NCI-H2107 (cell line): ENCODE measurements around the gene THSD7B.
"Not testable (repeated sequence)": the region's sequence is repeated elsewhere in the genome, so short reads cannot be mapped to it uniquely, and the experiment has no call there.

ENCODE experiments used
- DNase-seq: peaks from one replicate; lab custom pipeline; 2025; lab: John Stamatoyannopoulos, UW

Gene THSD7B

DNA sequence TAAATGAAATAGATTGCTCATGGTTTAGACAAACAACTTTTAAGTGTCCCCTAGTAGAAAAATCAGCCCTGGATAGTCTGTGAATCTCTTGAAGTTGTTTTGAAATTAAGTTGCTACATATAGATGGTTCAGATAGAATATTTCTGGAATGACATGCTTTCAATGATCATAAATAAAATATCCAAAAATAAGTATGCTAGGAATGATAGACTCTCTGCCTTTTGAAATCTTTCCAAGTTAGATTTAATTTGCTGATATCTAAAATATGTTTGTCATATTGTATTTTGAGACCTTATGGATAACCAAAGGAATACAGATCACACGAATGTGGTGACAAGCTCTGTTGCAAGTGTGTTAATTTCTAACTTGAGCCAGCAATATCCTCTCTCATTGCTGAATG is 488.7 kb downstream of the THSD7B start:
- no peak for DNase-seq

DNA sequence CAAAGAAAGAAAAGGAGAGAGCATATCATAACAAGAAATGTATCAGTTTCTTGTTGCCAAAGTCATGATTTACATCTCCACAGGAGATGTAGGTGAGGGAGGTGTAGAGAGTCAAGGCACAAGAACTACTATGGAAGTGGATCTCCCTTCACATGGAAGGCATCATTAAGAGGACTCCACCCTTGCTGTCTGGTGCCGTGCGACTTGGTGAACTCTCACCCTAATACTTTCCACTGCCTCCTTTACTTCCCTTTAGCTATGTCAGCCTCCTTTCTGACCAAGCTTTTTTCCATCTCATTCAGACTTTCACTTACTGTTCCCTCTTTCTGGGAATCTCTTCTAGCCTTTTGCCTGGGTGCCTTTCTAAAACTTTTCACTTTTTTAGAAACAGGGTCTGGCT is 490.0 kb downstream of the THSD7B start:
- no peak for DNase-seq

GRCh38 chr2:137255990-137256389 is 490.6 kb downstream of the THSD7B start:
- no peak for DNase-seq

GRCh38 chr2:137261881-137262585 is 496.7 kb downstream of the THSD7B start:
- no peak for DNase-seq

DNA sequence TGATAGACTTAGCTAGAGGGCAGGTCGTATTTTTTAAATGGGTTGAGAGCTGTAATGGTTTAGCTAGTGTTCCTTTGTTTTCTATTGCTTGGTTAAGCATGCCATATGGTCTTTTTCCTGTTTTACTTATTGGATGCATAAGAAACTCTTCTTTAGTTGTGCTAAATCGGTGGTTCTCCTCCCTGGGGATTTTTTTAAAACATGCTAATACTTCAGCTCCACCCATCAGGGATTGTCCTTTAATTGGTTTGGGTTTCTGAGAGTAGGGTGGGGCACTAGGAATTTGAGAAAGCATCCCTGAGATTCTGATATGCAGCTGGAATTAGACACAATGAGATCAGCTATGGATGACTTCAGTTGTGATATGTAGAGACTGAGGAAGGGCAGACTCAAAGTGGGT is 497.2 kb downstream of the THSD7B start:
- no peak for DNase-seq

DNA sequence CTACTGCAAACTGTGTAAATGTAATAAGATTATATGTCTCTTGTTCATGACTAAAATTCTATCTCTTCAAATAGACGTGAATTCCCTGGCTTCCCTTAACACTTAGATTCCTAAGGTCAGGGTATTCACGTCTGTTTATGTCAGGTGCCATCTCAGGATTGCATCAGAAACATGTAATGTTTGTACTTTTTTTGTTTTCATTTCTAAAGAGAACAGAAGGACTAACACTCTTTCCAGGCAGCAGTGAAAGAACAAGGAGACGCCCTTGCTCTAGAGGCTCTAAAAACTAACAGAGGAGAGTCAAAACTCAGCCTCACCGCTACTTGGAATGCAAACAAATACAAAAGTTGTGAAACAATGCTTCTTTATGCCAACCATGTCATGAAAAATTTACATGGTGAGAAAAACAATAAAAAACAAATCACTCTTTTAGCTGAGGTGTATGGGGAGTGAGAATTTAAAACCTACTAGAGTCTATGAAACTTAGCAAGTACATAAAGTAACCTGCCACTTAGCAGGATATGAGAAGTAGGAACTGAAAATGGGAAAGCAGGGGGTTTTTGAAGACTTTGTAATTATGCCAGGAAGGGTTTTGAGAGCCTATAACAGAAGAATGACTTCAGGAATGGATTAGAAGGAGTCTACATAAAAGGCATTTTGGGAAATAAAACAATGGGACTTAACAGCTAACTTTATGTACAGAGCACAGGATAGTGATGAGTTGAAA is 522.7 kb downstream of the THSD7B start:
- no peak for DNase-seq

GRCh38 chr2:137291836-137292570 is 526.7 kb downstream of the THSD7B start:
- DNase-seq = no peak

DNA sequence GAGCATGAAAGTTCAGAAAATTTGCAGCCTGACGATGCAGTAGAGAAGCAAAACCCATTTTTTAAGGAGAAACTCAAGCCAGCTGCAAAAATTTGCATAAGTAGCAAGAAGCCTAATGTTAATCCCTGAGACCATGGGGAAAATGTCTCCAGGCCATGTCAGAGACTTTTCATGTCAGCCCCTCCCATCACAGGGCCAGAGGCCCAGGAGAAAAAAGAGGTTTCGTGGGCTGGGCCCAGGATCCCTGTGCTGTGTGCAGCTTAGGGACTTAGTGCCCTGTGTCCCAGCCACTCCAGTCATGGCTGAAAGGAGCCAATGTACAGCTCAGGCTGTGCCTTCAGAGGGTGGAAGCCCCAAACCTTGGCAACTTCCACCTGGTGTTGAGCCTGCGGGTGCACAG is 533.0 kb downstream of the THSD7B start:
- no peak for DNase-seq

- DNase-seq = no peak
Observed at GRCh38 chr2:137300987-137301386, 535.6 kb downstream of the THSD7B start.

DNA sequence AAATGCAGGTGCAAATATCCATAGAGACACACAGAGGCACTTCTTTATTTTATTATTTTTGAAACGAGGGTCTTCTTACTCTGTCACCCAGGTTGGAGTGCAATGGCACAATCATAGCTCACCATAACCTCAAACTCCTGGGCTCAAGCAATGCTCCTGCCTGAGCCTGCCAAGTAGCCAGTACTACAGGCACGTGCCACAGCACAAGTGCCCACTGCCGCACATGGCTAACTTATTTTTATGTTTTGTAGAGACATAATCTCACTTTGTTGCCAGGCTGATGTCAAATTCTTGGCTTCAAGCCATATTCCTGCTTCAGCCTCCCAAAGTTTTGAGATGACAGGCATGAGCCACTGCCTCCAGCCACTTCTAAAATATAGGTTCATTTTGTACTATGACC is 537.6 kb downstream of the THSD7B start:
- no peak for DNase-seq

DNA sequence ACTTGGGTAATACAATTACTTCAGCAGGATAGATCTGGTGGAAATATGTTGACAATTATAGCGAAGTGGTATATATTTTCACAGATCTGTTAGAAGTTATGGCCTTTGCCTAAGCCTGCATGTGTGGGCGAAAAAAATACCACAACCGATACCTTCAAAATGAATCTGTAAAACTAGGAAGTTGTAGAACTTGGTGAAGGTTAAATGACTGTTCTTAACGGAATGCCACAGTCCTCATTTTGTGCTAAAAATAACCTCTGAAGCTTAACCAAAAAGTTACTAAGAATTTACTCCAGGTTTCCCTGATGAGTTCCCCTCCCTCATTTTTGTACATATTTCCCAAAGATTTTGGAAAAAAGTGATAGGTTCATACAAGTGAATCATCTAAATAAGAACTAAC is 550.7 kb downstream of the THSD7B start:
- DNase-seq = no peak

DNA sequence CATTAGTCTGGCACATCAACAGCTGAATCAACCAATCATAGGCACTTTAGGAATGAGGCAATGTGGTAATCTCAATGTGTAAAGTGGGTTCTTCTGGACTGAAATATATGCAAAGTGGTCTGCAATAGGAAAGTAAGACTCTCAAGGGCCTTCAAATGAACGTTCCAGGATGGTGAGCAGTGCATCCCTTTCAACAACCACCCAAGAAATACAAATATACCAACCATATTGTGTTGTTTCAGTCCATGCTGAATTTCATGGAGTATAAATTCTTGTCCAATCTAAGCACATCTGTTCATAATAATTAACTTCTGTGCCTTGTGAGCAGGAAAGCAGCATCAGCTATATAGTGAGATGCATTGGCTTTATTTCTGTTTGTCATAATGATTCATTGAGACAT is 556.2 kb downstream of the THSD7B start:
- no peak for DNase-seq

- not testable (repeated sequence) for DNase-seq
Observed at GRCh38 chr2:137331562-137331961, 566.2 kb downstream of the THSD7B start.

DNA sequence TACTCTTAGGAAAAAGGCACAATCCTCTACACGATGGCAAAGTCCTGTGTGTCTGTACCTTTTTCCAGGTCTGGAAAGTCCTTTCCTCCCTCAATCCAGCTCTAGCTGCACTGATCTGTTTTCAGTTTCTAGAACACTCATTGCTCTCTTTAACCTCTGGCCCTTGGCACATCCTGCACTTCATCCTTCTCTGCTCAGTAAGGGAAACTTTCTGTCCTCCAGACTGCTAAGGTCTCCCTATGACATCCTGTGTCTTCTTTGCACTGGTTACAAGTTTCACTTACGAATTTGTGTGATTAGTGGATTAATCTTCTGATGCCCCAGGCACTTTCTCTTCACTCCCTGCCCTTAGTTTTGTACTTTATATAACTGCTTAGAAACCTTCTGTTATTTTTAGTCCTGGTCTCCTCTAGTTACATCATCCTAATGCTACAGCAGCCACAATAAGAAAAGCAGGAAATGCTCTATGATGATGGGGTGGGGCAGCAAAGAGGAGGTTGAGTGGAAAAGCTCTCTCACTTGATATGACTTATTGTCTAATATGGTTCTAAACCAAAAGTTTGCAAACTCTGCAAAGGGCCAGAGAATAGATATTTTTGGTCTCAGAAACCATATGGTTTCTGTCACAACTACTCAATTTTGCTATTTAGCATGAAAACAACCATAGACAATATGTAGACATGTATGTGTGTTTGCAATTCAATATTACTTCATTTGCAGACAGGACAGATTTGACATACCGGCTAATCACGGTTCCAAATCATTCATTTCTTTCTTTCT is 568.2 kb downstream of the THSD7B start:
- DNase-seq = no peak

GRCh38 chr2:137336067-137336466 is 570.7 kb downstream of the THSD7B start:
- DNase-seq = no peak

GRCh38 chr2:137339051-137339450 is 573.7 kb downstream of the THSD7B start:
- DNase-seq = no peak

DNA sequence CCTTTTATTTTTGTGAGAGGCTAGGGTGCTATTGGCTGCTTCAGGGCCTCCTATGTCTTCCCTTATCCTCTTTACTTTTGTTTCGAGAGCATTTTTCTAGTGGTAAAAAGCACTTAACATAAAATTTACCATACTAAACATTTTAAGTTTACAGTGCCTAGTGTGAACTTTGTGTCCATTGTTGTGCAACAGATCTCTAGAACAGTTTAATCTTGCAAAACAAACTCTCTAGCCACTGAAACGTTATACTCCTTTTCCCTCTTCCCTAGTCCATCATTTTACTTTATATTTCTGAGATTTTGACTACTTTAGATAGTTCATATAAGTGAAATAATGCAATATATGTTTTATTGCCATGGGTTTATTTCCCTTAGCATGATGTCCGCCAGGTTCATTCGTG is 580.6 kb downstream of the THSD7B start:
- no peak for DNase-seq

GRCh38 chr2:137348301-137348700 is 583.0 kb downstream of the THSD7B start:
- no peak for DNase-seq

GRCh38 chr2:137357634-137358033 is 592.3 kb downstream of the THSD7B start:
- no peak for DNase-seq

DNA sequence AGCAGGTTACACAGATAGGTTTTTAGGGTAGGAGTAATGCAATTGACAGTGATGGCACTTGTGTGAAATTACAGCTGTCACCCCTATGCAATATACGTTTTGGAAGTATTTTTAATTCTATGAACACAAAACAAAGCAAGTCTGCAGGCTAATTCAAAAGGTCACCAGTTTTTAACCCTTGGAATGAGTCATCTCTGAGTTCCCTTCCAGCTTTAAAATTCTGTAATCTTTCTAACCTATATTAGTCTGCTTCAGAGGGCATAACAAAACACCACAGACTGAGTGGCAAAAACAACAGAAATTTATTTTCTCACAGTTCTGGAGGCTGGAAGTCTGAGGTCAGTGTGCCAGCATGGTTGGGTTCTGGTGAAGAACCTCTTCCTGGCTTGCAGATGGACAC is 602.0 kb downstream of the THSD7B start:
- DNase-seq = no peak

DNA sequence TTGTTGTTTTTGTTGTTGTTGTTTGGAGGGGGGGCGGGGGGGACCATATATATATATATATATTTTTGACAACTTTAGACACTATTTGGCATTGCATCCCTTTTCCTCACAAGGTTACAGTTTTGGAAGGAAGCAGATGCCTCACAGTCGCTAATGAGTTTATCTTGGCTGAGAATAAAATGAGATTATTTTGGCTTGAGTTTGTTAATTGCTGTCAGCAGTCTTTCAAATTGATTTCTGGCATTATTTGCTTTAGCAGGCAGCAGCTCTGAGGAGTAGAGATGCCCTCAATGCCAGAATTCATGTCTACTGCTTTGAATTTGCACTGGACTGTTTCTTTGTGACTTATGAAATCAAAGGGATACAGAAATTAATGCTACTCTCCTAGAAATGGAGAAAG is 603.8 kb downstream of the THSD7B start:
- no peak for DNase-seq

DNA sequence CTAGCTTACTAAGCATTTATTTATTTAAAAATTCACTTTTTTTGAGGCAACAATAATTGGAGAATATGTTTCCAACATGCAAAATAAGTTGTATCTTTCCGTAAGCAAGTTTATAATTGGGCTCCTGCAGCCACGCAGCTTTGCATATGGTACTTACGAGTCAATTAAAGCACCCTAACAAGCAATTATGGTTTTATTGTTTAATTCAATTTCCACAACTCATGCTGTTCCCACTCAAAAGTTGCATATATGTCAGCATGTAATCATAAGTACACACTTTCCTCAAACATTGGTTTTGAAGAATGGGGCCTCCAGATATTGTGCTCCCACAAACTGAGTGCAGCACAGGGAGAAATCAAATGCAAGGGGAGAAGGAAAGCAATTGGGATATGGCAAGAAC is 613.8 kb downstream of the THSD7B start:
- no peak for DNase-seq
